NCI-H2227 treated with DMSO at 0.1 percent for 48 hours (cell line): Measurements from ENCODE around the gene SPACA4.

ENCODE experiments used
- DNase-seq: peaks from one replicate; lab custom pipeline; 2025; lab: John Stamatoyannopoulos, UW

Gene SPACA4

GRCh38 chr19:48634424-48635262 lies 28.1 kb downstream of the SPACA4 start:
- peak; percentile 89 for DNase-seq

DNA sequence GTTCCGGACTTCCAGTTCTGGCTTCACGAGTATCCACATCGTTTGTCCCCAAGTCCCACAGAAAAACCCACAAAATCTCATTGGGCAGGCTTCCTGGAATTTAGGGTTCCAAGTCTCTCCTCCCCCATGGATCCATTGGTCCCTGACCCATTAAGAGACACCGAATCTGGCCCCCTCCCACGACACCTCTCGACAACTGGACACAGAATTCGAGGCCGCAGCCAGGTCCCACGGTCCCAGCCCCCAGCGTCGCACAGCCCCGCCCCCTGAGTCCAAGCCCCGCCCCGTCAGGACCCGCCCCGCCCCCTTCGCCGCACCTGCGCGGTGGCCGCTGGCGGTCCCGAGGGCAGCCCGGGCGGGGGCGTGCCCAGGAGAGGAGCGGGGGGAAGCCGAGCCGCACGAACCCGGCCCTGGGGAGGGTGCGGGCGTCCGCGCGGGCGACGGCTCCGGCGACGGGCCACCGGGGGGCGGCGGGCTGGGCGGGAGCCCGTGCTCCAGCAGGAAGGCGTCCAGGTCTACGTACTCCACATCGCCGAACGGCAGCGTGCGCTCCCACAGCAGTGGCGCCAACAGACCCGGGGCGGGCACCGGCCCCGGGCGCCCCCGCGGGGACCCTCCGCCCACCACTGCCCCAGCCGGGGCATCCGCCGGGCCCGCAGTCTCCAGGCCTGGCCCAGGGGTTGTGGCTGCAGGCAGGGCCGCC lies 28.9 kb downstream of the SPACA4 start:
- peak; percentile 23 for DNase-seq

DNA sequence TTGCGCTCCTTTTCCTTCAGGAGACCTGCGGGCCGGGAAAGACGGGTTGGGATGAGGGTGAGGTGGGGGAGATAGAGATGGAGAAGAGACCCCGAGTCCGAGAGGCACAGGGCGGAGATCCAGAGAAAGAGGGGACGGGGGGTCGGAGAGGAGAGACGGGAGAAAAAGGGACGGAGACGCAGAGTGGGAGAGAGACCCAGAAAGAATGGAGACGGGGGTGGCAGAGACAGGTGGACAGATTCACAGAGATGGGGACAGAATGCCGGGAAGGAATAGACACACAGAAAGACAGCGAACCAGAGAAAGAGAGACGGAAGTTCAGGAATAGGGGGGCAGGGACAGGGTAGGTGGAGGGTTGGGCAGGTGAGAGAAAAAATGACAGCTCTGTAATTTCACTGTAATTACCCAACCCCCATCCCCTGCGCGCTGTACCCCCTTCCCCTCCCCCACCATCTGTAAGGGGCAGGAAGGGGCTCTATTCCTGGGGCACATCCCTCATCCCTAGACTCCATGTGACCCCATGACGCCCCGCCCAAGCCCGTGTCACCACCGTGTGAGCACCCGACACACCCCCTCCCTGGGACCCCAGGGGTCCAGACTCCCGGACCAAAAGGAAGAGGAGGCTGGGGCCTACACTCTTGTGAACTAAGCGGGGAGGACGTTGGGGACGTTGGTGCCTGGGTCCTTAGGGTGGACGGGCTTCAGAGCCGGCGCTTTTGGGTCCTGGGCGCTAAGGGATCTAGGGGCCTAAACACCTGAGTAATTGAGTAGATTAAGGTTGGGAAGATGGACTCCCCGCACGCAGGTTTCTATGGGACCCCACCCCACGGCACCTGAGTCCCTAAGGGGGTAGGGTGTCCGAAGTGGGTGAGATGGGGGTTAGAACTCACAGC lies 29.7 kb downstream of the SPACA4 start:
- no peak for DNase-seq

DNA sequence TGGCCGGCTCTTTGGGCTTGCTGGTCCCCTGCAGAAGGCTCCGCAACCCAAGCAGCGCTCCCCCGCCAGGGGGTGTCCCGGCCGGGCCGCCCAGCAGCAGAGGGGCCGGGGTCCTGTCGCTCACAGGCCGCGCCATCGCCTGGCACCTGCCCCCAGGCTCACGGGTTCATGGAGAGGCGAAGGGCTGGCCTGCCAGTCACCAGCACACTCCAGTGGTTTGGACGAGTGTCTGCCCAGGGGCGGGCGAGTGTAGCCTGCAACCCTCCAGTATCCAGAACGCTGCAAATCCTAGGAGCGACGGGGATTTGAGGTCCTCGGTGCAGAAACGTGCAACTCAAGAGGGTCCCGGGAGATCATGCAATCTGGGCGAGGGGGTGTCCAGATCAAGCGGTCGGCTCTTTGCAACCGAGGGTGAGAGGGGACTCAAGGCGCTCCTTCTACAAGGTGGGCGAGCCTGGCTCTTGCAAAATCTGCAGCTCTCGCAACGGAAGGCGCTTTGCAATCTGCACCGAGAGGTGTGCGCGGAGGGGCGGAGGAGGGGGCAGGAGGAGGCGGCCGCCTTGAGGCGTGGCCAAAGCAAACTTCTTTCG lies 30.4 kb downstream of the SPACA4 start, which contains the start of gene DBP:
Gene DBP, minus strand, starts transcription at position 521 of the 590 bp plus-strand sequence. Its CDS starts 385 bp downstream, at position 136.
- DNase-seq = no peak

DNA sequence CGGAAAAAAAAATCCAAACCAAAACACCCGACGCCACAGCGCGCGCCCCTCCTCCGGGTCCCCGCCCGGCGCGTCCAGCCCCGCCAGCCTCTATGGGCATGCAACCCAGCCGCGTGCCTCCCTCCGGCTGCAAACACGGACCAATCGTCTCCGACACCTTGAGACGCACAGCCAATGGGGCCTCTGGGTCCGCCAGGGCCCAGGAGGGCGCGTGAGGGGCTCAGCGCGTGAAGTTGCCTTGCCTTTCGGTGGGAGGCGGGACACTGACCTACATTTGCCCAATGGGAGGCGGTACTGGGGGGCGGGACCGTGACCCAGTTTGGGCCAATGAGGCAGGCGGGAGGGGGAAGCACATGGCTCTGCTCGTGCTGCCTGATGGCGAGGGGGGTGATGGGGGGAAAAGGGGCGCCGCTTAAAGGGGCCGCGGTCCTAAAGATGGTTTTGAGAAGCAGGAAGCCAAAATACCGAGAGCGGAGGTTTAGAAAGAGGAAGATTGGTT lies 31.0 kb downstream of the SPACA4 start:
- peak; percentile 95 for DNase-seq

DNA sequence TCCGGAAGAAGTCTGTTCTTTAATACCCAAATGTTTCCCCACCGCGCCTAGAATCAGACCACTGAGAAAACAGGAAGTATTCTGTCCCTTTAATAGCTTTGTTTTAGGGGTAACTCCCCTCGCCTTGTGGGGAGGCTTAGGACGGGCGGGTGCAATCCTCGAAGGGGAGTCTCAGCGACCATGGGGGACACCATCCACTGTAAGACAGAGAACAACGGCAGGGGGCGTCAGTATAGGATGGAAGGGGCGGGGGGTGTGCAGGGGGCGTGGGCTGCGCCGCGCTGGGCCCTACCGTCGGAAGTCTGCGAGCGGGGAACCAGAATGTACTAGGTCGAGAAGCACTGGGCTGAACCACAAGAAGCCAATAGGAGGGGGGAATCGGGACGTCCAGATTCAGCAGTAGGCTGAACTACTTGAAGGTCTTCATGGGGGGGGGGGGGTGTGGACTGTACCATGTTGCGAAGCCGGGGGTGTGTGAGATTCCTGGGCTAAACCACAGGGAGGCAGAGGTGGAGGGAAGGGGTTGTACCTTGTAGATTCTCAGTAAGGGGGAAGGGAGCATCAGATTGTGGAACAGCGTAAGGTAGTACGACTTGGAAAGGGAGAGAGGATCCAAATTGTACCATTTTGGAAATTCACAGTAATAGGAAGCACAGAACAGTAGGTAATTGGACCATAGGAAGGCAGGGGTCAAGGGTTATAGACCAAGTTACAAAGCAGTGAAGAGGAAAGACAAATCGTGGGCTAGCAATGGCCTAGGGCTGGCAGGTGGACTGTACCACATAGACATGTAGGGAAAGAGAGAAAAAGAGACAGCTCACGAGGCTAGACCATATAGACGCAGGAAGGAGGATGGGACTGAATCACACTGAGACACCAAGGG lies 31.6 kb downstream of the SPACA4 start:
- peak; percentile 80 for DNase-seq

DNA sequence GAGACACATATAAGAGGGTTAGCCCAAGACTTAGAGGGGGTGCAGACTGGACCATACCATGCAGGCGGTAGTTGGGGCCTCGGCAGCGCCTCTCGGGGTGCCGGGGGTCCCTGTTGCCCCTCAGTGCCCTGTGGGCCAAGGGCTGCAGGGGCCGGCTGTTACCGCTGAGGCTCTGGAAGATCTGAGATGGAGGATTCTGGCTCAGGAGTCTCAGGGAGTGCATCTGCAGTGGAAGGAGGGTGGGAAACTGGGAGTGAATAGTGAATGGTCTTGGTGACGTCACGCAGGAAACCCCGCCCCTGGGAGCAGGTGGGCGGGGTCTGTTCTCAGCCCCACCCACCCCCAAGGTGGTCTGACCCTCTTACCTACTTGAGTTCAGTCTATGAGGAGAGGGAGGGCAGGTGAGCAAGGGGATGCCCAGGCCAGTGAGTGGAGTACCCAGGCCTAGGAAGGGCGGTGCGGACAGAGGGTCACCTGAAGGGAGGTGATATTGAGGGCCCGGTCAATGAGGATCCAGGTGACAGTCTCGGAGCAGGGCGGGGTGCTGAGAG lies 32.4 kb downstream of the SPACA4 start:
- DNase-seq = no peak

DNA sequence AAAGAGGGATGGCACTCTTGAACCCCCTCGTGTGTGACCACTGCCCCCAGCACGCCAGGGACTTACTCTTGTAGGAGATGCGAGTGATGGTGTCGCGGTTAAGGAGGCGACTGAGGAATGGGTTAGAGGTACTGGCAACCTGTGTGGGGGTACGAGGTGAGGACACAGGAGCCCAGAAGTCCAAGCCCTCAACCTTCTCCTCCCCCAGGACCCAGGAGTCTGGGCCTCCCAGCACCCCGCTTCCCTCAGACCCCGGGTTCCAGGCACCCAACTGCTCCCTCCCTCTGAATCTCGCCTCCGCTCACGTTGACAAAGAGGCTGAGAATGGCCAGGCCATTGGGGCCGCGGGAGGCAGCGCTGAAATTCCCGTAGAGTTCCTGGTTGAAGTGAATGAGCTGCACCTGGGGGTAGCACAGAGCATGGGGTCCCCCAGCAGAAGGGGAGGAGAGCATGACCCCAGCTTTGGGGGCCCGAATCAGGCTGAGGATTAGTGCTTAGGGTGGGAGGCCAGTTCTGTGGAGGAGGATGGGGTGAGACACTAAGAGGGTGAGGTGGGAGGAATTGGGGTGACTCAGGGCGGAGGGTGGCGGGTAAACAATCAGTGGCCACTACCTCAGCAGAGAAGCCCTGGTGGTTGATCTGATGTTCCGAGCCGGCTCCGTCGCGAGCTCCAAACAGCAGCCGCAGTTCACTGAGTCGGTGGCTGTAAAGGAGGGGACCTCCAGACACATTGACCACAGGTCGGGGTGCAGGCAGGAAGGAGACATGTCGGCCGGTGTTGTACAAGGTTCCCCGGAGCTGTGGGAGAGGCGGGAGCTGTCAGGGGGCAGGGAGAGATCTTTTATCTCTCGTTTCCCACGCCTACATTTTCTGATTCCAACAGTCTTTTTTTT lies 33.2 kb downstream of the SPACA4 start:
- no peak for DNase-seq

GRCh38 chr19:48641850-48642249 lies 35.3 kb downstream of the SPACA4 start:
- no peak for DNase-seq

DNA sequence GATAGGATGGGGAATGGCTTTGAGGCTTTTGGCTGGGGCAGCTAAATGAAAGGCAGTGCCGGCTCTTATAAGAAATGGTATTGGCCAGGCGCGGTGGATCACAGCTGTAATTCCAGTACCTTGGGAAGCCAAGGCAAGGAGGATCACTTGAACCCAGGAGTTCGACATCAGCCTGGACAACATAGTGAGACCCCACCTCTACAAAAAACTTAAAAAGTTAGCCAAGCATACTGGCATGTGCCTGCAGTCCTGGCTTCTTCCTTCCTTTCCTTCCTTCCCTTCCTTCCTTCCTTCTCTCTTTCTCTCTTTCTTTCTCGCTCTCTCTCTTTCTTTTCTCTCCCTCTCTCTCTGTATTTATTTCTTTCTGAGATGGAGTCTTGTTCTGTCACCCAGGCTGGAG lies 36.3 kb downstream of the SPACA4 start:
- DNase-seq = no peak

DNA sequence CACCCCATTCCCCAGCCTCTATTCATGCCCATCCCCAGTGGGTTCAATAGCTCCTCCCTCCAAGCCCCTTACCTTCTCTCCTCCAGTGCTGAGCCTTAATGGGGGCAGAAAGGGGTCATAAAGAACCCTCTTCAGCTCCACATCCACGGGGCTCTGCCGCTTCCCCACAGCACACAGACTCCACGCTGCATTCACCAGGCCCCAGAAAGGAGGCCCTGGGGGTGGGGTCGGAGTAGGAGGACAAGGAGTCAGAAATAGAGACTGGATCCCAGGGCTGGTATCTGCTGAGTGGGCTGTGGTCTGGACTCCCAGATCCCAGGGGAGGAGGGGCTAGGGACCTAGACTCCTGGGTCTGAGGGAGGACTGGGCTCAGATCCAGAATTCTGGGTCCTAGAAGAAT lies 37.8 kb downstream of the SPACA4 start:
- no peak for DNase-seq

- peak; percentile 77 for DNase-seq
Observed at GRCh38 chr19:48644839-48645619, 38.5 kb downstream of the SPACA4 start.

DNA sequence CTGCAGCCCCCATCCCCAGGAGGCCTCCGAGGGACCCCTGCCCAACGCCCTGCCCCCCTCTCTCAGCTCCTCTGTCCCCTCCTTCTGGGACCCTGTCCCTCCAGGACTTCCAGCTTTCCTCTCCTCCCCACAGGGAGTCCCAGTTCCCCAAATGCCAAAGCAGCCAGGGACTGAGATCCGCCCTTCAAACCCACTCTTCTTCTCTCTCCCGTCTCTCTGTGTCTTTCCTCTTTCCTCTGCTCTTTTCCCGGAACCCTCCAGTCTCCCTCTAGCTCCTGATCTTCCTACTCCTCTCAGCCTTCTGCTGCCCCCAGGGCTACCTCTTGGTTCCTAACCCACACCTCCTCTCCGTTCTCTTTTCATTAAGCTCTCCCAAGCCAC lies 39.1 kb downstream of the SPACA4 start:
- peak; percentile 66 for DNase-seq

DNA sequence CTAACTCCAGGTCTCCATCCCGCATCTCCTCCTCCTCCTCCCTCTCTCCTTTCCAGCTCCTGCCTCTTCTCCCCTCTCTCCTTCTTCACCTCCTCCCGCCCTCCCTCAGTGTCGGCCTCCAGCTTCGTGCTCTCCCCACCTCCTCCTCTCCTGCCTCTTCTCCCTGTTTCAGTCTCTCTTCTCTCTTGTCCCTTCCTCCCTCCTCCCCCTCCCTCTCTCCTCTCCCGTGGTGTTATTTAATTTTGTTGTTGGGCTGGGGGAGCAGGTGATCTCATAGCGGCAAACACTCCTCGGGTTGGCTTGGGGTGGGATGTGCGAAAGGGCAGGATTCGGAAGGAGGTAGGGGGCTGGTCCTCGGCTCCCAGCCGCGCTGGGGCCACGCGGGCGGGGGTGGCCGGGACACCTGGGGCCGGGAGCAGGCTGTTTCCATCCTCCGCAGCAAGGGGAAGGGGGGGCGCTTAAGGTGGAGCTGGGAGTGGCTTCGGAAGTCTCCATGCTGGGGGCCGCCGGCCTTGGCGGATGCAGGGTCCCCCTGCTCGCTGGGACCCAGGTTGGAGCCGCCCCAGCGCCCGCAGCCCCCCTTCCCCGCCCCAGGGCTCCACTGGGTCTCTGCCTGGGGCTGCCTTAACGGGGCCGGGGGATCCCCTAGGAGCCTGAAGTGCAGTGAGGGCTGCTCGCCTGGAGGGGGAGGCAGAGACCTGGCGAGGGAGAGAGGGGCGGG lies 39.6 kb downstream of the SPACA4 start, which contains the start of gene CA11:
Gene CA11, minus strand, starts transcription at position 187 of the 721 bp plus-strand sequence. CDS start 555 bp downstream, outside the sequence.
- peak; percentile 73 for DNase-seq

GRCh38 chr19:48646722-48647216 lies 40.2 kb downstream of the SPACA4 start:
- no peak for DNase-seq

DNA sequence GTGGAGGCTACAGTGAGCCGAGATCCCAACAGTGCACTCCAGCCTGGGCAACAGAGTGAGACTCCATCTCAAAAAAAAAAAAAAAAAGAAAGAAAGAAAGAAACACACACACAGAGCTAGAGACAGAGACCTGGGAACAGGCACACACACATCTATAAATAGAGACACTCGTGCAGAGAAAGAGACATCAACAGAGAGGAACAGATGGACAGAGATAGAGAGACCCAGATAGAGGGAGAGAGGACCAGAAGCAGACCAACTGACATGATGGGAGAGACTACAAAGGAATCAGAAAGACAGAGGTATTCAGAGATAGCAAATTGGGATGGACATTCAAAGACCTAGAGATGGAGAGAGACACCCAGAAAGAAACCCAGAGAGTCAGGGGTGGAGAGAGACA lies 41.6 kb downstream of the SPACA4 start:
- DNase-seq = no peak

- no peak for DNase-seq
Observed at GRCh38 chr19:48650974-48651682, 44.6 kb downstream of the SPACA4 start.
